Measurements from ENCODE around the gene OPN5.
"Not testable (repeated sequence)": the region's sequence is repeated elsewhere in the genome, so short reads cannot be mapped to it uniquely, and the experiment has no call there.

OPN5 gene, protein sequence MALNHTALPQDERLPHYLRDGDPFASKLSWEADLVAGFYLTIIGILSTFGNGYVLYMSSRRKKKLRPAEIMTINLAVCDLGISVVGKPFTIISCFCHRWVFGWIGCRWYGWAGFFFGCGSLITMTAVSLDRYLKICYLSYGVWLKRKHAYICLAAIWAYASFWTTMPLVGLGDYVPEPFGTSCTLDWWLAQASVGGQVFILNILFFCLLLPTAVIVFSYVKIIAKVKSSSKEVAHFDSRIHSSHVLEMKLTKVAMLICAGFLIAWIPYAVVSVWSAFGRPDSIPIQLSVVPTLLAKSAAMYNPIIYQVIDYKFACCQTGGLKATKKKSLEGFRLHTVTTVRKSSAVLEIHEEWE

GRCh38 chr6:47781732-47782131 lies at the start of gene OPN5:
TSS of gene OPN5 (plus strand) at chr6:47782032. CDS start at chr6:47782067, 35 bp downstream.
- DNase-seq (ENCODE audit: low read depth in 2 of 2), result no peak

DNA sequence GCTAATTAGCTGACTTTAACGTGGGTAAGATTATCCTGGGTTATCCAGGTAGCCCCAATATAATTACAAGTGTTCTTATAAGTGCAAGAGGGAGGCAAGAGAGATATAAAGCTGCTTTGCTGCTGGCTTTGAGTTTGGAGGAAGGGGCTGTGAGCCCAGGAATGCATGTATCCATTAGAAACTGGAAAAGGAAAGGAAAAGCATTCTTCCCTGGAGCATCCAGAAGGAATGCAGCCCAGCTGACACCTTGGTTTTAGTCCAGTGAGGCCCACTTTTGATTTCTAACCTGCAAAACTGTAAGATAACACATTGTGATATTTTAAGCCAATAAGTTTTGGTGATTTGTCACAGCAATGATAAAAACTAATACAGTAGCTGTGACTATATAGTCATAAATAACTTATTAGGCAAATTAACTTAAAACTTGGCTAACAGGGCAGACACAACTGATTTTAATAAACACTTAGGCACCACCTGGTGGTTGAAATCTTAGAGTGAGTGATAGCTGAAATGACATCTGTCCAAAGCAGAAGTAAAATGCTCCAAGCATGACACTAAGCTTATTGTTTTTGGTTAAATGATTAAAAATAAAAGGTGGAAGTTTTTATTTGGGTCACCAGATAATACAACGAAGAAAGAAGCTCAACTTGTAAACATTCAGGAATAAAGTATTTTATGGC lies 47.8 kb upstream of the OPN5 start:
- no peak for DNase-seq (ENCODE audit: low read depth in 2 of 2)

GRCh38 chr6:47734831-47735481 lies 46.9 kb upstream of the OPN5 start:
- DNase-seq (ENCODE audit: low read depth in 2 of 2), result no peak

DNA sequence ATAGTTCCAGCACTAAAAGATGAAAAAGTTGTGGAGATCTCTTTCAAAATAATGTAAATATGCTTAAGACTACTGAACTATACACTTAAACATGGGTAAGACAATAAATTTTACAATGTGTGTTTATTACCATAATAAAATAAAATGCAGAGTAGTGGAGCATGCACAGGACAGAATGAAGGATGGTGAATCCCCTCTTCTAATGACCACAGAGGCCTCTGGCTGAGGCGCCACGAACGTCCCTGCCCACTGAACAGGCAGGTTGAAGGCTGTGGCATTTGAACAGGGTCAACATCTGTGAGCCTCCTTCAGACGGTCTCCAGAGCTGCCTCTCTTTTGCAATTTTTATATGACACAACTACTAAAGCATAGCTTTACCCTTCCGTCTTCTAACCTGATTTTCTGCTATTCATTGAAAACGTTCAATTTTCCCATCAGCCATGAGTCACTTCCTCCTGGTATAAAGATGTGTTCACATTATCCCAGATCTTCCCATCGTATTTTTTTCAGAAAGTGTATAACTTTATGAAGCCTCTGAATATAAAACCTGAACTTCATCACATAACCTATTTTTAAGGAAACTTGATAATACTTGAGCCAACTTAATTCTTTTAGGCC lies 45.6 kb upstream of the OPN5 start:
- DNase-seq (ENCODE audit: low read depth in 2 of 2), result no peak

GRCh38 chr6:47737406-47737805 lies 44.4 kb upstream of the OPN5 start:
- DNase-seq (ENCODE audit: low read depth in 2 of 2), result no peak

DNA sequence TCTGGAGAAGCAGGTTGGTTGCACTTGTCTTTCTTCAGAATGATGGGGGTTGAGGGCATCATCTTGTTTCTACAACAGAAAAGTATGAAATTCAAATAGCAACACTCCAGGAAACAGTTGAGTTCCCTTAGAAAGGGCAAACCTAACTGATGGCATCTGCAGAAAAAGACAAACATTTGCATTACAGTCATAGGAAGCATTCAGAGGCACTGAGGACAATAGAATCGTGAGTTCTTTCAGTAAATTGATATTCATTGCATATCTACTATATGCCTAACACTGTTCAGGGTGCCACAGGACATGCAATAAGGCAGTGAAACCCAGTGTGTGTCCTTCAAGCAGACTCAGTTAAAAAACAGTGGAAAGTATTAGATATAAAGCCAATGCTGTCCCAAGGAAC lies 41.1 kb upstream of the OPN5 start:
- no peak for DNase-seq (ENCODE audit: low read depth in 2 of 2)

DNA sequence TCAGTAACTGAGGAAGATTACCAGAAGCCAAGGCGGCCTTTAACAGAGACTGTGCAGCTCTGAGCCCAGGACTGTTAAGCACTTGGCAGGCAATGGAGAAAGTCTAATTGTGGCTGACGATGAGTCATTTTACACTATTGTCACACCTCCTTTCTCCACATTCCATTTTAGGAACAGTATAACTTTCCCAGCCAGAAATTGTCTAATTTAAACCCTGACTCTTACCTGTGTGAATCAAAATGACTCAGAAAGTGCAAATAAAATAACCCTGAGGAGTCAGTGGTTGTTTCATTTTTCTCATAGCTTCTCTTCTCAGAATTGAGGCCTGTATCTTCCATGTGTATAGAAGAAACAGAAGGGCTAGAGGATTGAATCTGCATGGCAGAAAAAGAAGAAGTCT lies 40.0 kb upstream of the OPN5 start:
- no peak for DNase-seq (ENCODE audit: low read depth in 2 of 2)

- DNase-seq (ENCODE audit: low read depth in 2 of 2), result no peak
Measured at GRCh38 chr6:47743744-47744143, 38.1 kb upstream of the OPN5 start.

DNA sequence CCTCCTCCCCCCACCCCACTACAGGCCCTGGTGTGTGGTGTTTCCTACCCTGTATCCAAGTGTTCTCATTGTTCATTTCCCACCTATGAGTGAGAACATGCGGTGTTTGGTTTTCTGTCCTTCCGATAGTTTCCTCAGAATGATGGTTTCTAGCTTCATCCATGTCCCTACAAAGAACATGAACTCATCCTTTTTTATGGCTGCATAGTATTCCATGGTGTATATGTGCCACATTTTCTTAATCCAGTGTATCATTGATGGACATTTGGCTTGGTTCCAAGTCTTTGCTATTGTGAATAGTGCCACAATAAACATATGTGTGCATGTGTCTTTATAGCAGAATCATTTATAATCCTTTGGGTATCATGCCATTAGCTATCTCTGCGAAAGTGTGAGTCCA lies 36.6 kb upstream of the OPN5 start:
- DNase-seq (ENCODE audit: low read depth in 2 of 2), result not testable (repeated sequence)

DNA sequence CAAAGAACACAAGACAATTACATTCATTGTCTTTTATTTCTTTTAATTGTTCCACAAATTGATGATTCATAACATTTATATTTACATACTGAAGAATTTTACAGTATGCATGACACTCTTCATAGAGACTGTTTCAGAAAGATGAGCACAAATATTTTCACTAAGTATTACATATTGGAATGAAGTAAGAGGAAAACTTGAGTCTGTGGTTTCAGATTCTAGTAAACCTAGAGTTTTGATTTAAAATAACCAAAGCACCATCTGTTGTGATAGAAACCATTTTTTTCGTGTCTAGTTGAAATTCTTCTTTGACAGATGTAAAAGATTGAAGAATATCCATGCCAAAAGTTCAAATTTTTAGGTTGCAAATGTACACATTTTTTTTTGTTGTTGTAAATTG lies 32.1 kb upstream of the OPN5 start:
- DNase-seq (ENCODE audit: low read depth in 2 of 2), result no peak

GRCh38 chr6:47752801-47753200 lies 29.0 kb upstream of the OPN5 start:
- no peak for DNase-seq (ENCODE audit: low read depth in 2 of 2)

GRCh38 chr6:47759364-47759763 lies 22.5 kb upstream of the OPN5 start:
- DNase-seq (ENCODE audit: low read depth in 2 of 2), result no peak

DNA sequence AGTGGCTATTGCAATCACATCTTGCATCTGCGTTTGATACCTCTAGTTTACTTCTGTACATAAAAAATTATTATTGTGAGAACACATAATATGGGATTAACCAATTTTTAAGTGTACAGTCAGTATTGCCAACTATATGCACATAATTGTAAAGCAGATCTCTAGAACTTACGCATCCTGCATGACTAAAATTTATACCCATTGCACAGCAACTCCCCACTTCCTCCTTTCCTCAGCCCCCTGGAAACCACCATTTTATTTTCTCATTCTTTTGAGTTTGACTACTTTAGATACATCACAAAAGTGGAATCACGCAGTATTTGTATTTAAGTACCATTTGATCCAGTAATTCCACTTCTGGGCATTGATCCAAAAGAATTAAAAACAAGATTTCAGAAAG lies 19.3 kb upstream of the OPN5 start:
- DNase-seq (ENCODE audit: low read depth in 2 of 2), result no peak

DNA sequence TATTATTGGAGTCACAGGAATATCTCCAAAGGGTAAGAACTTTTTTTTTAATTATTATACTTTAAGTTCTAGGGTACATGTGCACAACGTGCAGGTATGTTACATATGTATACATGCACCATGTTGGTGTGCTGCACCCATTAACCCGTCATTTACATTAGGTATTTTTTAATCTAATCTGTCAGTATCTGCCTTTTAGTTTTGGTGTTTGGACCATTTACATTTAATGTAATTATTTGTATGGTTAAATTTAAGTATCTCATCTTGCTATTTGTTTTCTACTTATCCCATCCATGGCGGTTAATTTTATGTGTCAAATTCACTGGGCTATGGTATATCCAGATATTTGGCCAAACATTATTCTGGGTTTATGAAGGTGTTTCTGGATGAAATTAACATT lies 15.4 kb upstream of the OPN5 start:
- no peak for DNase-seq (ENCODE audit: low read depth in 2 of 2)

GRCh38 chr6:47767102-47767501 lies 14.7 kb upstream of the OPN5 start:
- no peak for DNase-seq (ENCODE audit: low read depth in 2 of 2)

GRCh38 chr6:47769982-47770381 lies 11.8 kb upstream of the OPN5 start:
- no peak for DNase-seq (ENCODE audit: low read depth in 2 of 2)

DNA sequence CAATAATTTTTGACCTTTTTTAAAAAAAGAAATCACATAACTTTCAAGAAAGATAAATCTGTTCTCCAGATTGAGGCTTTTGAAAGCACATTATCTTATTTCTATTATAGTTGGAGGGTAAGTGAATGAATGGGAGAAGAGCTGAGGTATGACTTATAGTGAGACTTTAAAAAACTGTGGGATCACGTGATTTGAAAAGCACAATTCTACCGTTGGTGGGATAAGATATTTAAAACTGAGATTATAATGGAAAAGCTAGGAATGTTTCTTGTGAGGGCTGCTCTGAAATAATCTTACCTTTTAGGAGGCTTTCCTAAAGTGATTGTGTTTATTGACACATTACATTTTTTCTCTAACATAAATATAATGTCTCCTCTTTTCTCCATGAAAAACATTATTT lies 9.5 kb upstream of the OPN5 start:
- no peak for DNase-seq (ENCODE audit: low read depth in 2 of 2)

DNA sequence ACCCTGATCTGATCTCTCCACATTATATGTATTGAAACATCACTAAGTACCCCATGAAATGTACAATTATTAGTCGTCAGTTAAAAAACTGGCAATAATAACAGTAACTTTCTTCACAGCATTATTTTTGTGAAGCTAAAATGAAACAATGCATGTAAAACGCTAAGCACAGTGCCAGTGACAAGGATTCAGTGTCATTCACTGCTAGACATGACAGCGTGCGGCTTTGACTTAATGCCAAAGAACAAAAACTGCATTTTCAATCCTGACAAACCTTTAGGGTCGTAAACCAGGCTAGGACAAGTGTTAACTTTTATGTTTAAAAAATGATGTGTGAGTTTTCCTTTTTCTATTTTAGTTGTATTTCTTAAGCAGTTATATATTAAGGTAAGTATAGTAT lies 8.8 kb upstream of the OPN5 start:
- DNase-seq (ENCODE audit: low read depth in 2 of 2), result no peak

GRCh38 chr6:47780510-47781356 lies 1.1 kb upstream of the OPN5 start:
- no peak for DNase-seq (ENCODE audit: low read depth in 2 of 2)

GRCh38 chr6:47785182-47785581 lies 3.4 kb downstream of the OPN5 start:
- DNase-seq (ENCODE audit: low read depth in 2 of 2), result no peak

- DNase-seq (ENCODE audit: low read depth in 2 of 2), result peak; percentile 3 to 17
Measured at GRCh38 chr6:47787620-47788497, 6.0 kb downstream of the OPN5 start.

All from stimulated activated CD4-positive, alpha-beta T cell treated with anti-CD3 and anti-CD28 coated beads, Interleukin-12 subunit alpha, Interleukin-12 subunit beta, amount 100 ng/mL, for 24 hours (primary cell).